GM12864 (cell line): ENCODE data around the gene CDK14.

Source experiments
- DNase-seq: peaks from one replicate; pipeline ENCODE4 v3.0.0-alpha.2; 2011; ENCODE audit warnings: low read depth
- H3K4me3 ChIP-seq: 2 replicates; pipeline ENCODE4 v1.5.1; 2011; ENCODE audit warnings: mild to moderate bottlenecking, low read depth, low read length, control low read depth
- CTCF ChIP-seq: IDR thresholded peaks from 2 replicates; pipeline ENCODE4 v1.5.1; 2011; ENCODE audit warnings: low read depth, mild to moderate bottlenecking, moderate library complexity, low read length, control low read depth, inconsistent platforms; ENCODE audit errors: missing control alignments

The CDK14 gene

GRCh38 chr7:90944021-90944420 is 347.9 kb downstream of the CDK14 start:
- DNase-seq: no peak
- H3K4me3 ChIP-seq: no peak overlapping the region
- no peak for TF ChIP-seq CTCF

GRCh38 chr7:90945104-90945787 is 349.1 kb downstream of the CDK14 start:
- no peak for TF ChIP-seq CTCF
- no peak for DNase-seq
- H3K4me3 ChIP-seq: no peak overlapping the region

GRCh38 chr7:90946730-90947501 is 350.8 kb downstream of the CDK14 start:
- no peak overlapping the region for H3K4me3 ChIP-seq
- TF ChIP-seq CTCF: no peak
- DNase-seq: no peak

- DNase-seq: no peak
- no peak for TF ChIP-seq CTCF
- H3K4me3 ChIP-seq: no peak overlapping the region
Observed at GRCh38 chr7:90948085-90948484, 352.0 kb downstream of the CDK14 start.

GRCh38 chr7:90951229-90951628 is 355.1 kb downstream of the CDK14 start:
- no peak overlapping the region for H3K4me3 ChIP-seq
- DNase-seq: no peak
- TF ChIP-seq CTCF: no peak

- no peak for TF ChIP-seq CTCF
- H3K4me3 ChIP-seq: no peak overlapping the region
- DNase-seq: no peak
Observed at GRCh38 chr7:90951986-90952954, 356.1 kb downstream of the CDK14 start.
